MCF 10A (cell line): Measurements from ENCODE around the gene CHMP5. TPM values are rescaled to one million over a fixed set of nuclear protein-coding genes. Genes with fewer than 3 reads are reported as not detected.

Source experiments
- BruUV-seq: library from RNA; stranded (reverse); fragments of 400-500 nt; replicated peaks from 2 replicates; lab custom pipeline; 2021; lab: Mats Ljungman, UMichigan
- CTCF ChIA-PET: fragments of 300-600 bp; sonication (Branson Sonifier 250); formaldehyde crosslinking; extraction: SDS; loops from one replicate; lab custom pipeline; 2021; ENCODE audit warnings: antibody characterized with exemption, inconsistent platforms; lab: Yijun Ruan, JAX
- POLR2A ChIA-PET: fragments of 300-600, 350-650 bp; sonication (Branson Sonifier 250); formaldehyde crosslinking; extraction: SDS; loops from one replicate; lab custom pipeline; 2020; ENCODE audit warnings: antibody characterized with exemption, inconsistent platforms; lab: Yijun Ruan, JAX
- DNase-seq: peaks from one replicate; pipeline ENCODE4 v3.0.0-alpha.2; 2018; ENCODE audit not compliant: unreplicated experiment
- H3K27ac Mint-ChIP-seq: one replicate; pipeline ENCODE4 v1.8.0; 2022; ENCODE audit warnings: mild to moderate bottlenecking, low read depth, mixed read lengths; ENCODE audit not compliant: unreplicated experiment
- H3K27me3 Mint-ChIP-seq: one replicate; pipeline ENCODE4 v1.8.0; 2022; ENCODE audit warnings: mixed read lengths; ENCODE audit not compliant: insufficient read depth, unreplicated experiment
- H3K36me3 Mint-ChIP-seq: one replicate; pipeline ENCODE4 v1.8.0; 2022; ENCODE audit warnings: mild to moderate bottlenecking, moderate library complexity, mixed read lengths; ENCODE audit not compliant: insufficient read depth, unreplicated experiment
- H3K4me1 Mint-ChIP-seq: one replicate; pipeline ENCODE4 v1.8.0; 2022; ENCODE audit warnings: mixed read lengths; ENCODE audit not compliant: insufficient read depth, unreplicated experiment
- H3K4me3 Mint-ChIP-seq: one replicate; pipeline ENCODE4 v1.8.0; 2022; ENCODE audit warnings: mild to moderate bottlenecking, moderate library complexity, mixed read lengths; ENCODE audit not compliant: unreplicated experiment
- H3K9me3 Mint-ChIP-seq: one replicate; pipeline ENCODE4 v1.8.0; 2022; ENCODE audit warnings: mixed read lengths; ENCODE audit not compliant: unreplicated experiment
- CTCF ChIP-seq: fragments of 200-600 bp; IDR thresholded peaks from one replicate; pipeline ENCODE4 v1.8.0; 2022; ENCODE audit warnings: antibody characterized with exemption, mild to moderate bottlenecking; ENCODE audit not compliant: unreplicated experiment
- intact Hi-C: fragments of 100-400 bp; cut with micrococcal nuclease; formaldehyde crosslinking; loops from 2 replicates; pipeline ENCODE4 v1.14.1; 2022
- total RNA-seq: library from RNA; stranded (reverse); gene quantifications from 2 replicates; pipeline ENCODE4 v1.2.3, GENCODE V29; 2022

CHMP5 gene
- total RNA-seq, 1 experiment from 2014 or later = 67.6 TPM

GRCh38 chr9:33245341-33245740 is 19.5 kb upstream of the CHMP5 start:
- ChIA-PET CTCF (interaction anchor here (1.5 kb wide), 1 partner anchor 10 kb away, joined by 4 read pairs; no protein-coding TSS in a partner anchor), POLR2A (interaction anchor here (4.3 kb wide), 1 partner anchor 12 kb away, joined by 45 read pairs; no protein-coding TSS in a partner anchor)
- H3K4me1 Mint-ChIP-seq = peaks cover 10% of the 10 kb centered on the region
- peaks cover 23% of the 10 kb centered on the region for H3K36me3 Mint-ChIP-seq
- DNase-seq = no peak
- H3K9me3 Mint-ChIP-seq = no peaks in the 10 kb centered on the region
- no peak for TF ChIP-seq CTCF
- no peak overlapping the region for H3K27ac Mint-ChIP-seq
- no peak overlapping the region for H3K4me3 Mint-ChIP-seq
- no peaks in the 10 kb centered on the region for H3K27me3 Mint-ChIP-seq
- no TSS peak for BruUV-seq
- intact Hi-C loops = no loop called here

- no TSS peak for BruUV-seq
- ChIA-PET CTCF (interaction anchor here (1.5 kb wide), 1 partner anchor 11 kb away, joined by 4 read pairs; no protein-coding TSS in a partner anchor), POLR2A (interaction anchor here (1.2 to 13.7 kb wide), 3 partner anchors 10 to 17 kb away, joined by 4 to 259 read pairs (median 45); partner anchors contain the start of gene SPINK4)
- DNase-seq = no peak
- no peaks in the 10 kb centered on the region for H3K9me3 Mint-ChIP-seq
- no peak overlapping the region for H3K4me3 Mint-ChIP-seq
- intact Hi-C loops = no loop called here
- H3K36me3 Mint-ChIP-seq = peaks cover 27% of the 10 kb centered on the region
- no peak overlapping the region for H3K27ac Mint-ChIP-seq
- TF ChIP-seq CTCF = no peak
- H3K27me3 Mint-ChIP-seq = no peaks in the 10 kb centered on the region
- H3K4me1 Mint-ChIP-seq = peaks cover 21% of the 10 kb centered on the region
Measured at GRCh38 chr9:33246269-33246860, 18.5 kb upstream of the CHMP5 start.

GRCh38 chr9:33248606-33249005 is 16.2 kb upstream of the CHMP5 start:
- no TSS peak for BruUV-seq
- H3K4me3 Mint-ChIP-seq = no peak overlapping the region

More at GRCh38 chr9:33248606-33249005, 16.2 kb upstream of the CHMP5 start:
- ChIA-PET CTCF (interaction anchor here (0.7 to 2.6 kb wide), 2 partner anchors 14 to 52 kb away, joined by 3 to 18 read pairs; no protein-coding TSS in a partner anchor), POLR2A (interaction anchor here (1.6 to 13.7 kb wide), 2 partner anchors 12 to 15 kb away, joined by 9 to 259 read pairs; partner anchors contain the start of genes BAG1, CHMP5 and SPINK4)
- H3K27me3 Mint-ChIP-seq = no peaks in the 10 kb centered on the region
- peaks cover 30% of the 10 kb centered on the region for H3K4me1 Mint-ChIP-seq
- no peaks in the 10 kb centered on the region for H3K9me3 Mint-ChIP-seq
- TF ChIP-seq CTCF = no peak
- DNase-seq = no peak
- H3K27ac Mint-ChIP-seq = peak overlapping the region; percentile 68
- intact Hi-C loops = no loop called here
- peaks cover 46% of the 10 kb centered on the region for H3K36me3 Mint-ChIP-seq
